TTC549 (cell line): Measurements from ENCODE around the gene CLASRP.
"Not testable (repeated sequence)": the region's sequence is repeated elsewhere in the genome, so short reads cannot be mapped to it uniquely, and the experiment has no call there.

ENCODE experiments used
- FAIRE-seq: peaks from 2 replicates; lab custom pipeline; 2012; peaks lifted over from hg19 to GRCh38; lab: Jason Lieb, UNC

The CLASRP gene

DNA sequence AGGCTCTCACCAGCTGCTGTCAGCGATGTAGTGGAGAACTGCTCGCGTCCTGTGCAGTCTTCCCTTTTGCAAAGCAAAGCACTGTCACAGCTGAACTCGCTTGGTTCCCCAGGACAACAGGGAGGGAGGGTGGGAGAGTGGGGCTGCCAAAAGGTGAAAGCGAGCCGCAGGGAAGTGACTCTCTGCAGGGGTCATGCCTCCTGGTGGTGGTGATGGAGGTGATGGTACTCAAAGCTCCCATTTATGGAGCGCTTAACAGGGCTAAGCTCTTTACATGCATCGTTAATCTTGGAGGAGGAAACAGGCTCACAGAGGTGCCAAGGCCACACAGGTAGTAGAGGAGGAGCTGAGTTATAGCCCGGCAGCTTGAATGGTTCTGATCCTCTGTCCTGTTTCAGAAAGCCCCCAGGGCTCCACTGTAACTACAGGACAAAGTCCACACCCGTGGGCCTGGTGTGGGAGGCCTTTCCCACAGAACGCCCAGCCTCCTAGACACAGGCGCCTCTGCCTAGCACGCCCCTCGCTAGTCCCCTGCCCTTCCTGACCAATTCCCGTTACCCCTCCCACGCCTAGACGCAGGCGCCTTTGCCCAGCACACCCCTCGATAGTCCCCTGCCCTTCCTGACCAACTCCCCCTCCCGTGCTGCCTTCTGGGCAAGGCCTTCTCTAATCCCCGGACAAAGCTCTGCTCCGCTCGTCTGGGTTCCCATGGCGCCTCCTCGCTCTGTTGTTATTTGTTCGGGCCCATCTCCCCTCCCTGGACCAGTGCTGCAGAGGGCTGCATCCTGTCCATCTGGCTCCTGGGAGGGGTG is 64.9 kb downstream of the CLASRP start:
- no peak for FAIRE-seq

DNA sequence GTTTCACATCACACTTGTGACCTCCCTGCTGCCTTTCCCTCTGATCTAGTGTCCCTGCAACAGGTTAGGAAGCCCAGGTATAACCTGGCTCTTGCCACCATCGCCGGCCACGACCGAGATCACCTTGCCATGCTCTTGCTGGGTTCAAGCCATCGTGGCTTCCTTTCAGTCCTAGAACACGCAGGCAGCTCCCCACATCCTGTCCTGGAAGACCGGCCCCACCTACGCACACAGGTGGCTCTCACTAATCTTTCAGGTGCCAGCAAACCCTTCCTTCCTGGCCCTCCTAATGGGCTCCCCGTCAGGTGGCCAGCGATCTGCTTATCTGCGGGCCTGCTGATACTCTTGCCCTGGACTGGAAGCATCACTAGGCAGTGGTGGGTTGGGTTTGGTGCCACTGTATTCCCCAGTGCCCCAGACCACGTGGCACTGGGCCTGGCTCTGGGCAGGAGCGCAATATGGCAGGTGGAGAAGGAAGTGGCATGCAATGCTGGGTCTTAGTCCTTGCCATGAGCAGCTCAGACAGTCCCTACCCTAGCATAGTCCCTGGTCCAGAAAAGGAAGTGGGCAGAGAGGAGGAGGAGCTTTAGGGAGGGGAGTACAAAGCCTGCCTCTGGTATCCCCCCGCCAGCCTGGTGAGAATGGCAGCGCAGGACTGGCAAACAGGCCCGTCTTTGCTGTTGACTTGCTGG is 66.0 kb downstream of the CLASRP start:
- no peak for FAIRE-seq

DNA sequence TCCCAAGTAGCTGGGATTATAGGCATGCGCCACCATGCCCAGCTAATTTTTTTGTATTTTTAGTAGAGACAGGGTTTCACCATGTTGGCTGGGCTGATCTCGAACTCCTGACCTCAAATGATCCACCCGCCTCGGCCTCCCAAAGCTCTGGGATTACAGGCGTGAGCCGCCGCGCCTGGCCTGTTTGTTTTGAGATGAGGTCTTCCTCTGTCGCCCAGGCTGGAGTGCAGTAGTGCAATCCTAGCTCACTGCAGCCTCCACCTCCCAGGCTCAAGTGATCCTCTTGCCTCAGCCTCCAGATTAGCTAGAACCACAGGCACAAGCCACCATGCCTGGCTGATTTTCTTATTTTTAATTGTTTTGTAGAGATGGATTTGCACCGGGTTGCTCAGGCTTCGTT is 67.5 kb downstream of the CLASRP start:
- not testable (repeated sequence) for FAIRE-seq

DNA sequence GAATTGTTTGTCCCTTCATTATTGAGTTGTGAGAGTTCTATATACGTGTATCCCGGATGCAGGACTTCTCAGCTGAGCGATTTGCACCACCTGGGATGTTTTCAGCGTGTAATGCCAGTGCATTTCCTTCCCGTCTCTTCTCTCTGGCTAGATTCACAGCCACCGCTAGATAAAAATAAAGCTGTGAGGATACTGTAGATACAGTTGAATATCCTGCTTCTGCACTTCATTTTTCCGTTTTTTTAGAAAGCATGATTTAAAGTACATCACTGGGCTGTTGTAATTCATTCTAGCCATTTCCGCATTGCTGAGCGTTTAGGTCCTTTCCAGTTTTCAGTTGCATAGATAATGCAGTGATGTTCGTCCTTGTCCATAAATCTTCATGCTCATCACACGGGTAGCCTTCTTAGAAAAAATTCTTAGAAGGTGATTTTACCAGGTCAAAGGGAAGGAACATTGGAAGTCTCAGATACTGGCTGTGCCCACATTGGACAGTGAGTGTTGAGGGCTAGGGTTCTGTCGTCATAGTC is 68.8 kb downstream of the CLASRP start:
- FAIRE-seq = no peak

DNA sequence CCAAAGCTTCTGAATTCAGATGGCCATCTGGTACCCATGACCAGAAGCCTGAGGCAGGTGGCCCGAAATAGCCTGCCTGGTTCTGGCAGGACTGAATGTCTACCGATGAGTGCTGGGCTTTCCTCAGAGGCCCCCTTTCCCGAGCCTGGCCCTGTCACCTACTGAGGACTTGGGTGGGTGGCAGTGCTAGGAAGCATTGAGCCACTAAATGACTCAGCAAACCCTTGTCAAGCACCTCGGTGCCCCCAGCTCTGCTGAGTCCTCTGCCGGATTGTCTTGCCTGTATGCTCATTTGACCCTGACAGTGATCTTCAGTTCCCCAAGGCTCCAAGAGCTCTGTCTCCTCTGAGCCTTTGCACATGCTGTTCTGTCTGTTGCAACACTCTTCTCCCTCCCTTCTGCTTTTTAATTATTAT is 72.0 kb downstream of the CLASRP start:
- no peak for FAIRE-seq

DNA sequence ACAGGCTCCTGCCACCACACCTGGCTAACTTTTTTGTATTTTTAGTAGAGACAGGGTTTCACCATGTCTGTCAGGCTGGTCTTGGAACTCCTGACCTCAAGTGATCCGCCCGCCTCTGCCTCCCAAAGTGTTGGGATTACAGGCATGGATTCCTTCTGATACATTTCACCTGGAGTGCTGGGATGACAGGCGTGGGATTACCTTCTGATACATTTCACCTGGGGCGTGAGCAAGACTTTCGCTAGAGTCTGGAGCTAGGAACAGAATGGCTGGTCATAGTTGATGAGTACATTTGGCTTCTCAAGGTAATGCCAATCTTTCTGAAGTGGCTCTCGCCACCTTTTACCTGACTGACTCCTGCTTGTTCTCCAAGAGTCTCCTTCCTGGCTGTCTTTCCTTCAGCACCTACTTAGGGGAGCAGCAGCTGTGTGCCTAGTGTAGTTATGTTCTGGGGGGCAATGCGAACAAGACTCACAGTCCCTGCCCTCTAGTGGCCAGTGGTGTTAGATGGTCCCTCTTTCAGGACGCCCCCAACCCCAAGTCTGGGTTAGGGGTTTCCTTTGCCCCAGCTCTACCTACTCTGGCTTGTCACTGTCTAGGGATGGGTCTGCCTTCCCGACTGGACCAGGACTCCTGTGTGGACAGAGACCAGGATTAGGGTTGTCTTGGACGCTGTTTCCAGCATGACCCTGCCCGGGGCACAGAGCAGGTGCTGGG is 73.4 kb downstream of the CLASRP start:
- FAIRE-seq = no peak

DNA sequence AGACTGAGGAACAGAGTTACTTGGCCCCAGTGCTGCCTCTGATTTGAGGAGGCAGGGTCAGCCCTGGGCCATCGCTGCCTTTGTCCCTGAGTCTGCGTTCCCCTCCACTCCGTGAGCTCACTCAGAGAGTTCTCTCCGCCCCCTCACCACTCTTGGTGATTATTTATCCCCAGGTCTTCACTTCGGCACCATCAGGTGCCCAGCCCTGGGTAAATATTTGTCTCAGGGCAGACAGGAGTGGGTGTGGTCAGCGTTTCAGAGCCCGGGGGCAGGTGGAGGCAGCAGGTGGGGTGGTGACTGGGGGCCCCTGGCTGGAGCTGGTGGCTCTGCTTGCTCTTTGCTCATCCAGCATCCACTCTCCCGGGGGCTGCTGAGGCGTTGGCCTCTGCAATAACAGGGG is 74.8 kb downstream of the CLASRP start:
- FAIRE-seq = no peak

DNA sequence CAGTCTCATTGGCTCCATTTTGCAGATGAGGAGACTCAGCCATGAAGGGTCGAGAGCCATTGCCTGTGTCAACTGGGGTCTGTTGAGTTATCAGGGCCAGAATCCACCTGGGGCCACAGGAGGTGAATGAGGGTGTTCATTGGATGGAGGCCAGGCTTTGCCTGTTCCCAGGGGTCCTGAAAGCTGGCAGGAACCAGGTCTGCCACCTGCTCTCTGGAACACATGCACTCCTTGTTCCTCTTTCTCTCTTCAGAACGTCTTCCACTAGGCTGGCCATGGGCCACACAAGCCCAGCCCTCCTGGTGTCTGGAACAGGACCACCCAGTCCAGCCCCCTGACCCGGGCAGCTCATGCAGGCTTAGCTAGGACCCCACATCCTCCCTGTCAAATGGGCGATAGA is 75.3 kb downstream of the CLASRP start:
- FAIRE-seq = no peak

DNA sequence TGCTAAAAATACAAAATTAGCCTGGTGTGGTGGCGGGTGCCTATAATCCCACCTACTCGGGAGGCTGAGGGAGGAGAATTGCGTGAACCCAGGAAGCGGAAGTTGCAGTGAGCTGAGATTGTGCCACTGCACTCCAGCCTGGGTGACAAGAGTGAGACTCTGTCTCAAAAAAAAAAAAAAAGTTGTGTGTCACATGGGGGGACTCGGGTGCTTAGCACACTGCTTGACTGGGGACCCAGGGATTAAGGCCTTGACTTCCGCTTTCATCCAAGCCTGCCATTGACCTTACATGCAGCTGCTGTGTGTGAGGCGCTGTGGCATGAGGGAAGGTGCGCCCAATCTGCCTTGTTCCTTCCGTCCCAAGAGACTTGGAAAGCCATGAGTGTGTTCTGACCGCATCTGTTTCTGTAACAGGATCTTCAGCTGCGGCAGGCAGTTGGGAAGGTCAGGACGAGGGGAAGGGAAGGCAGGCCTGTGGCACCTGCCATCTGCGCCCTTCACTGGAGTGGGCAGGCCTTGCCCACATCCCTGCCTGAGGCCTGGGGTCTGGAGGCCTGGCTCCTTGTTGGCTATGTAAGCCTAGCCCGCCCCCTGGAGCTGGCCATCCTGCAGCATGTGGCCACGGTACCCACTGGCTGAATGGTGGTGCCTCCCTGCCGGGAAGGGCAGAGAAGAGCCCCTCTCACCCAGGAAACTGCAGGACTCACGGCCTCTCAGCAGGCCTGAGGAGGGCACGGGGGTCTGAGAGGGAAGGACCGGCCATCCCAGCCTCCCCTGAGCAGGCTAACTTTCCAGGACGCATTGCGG is 77.2 kb downstream of the CLASRP start:
- FAIRE-seq = no peak

DNA sequence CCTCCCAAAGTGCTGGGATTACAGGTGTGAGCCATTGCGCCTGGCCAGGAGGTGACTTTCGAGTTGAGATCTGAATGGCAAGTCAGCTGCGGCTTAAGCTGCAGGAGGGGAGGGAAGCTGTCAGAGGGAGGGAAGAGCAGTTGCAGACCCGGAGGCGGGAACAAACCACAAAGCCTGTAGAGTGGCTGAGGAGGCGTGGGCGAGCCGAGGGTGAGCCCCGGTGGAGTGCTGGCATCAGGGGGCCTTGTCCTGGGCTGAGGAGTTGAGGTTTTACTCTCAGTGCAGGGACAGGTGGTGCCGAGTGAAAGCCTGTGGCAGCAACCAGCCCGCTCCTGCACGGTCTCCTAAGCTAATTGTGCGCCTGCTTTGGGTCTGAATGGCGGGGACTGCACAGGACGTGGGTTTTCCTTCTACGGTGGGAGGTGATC is 78.3 kb downstream of the CLASRP start:
- no peak for FAIRE-seq

DNA sequence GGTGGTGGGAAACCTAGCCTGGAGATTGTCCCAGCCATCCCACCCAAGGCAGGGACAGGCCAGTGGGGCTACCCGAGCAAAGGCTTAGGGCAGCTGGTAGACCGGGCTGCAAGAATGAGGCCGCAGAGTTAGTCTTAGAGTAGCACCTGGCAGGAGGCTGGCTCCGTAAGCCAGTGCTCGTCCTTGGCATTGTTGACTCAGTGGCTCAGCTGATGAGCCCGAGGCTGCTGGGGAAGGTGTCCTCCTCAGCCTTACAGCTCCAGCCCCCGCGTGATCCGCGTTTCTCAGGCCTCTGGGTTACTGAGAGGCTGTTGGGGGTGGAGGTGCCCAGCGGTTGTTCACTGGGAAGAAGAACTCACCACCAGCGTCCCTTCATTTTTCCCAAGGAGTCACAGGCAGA is 78.8 kb downstream of the CLASRP start:
- no peak for FAIRE-seq

DNA sequence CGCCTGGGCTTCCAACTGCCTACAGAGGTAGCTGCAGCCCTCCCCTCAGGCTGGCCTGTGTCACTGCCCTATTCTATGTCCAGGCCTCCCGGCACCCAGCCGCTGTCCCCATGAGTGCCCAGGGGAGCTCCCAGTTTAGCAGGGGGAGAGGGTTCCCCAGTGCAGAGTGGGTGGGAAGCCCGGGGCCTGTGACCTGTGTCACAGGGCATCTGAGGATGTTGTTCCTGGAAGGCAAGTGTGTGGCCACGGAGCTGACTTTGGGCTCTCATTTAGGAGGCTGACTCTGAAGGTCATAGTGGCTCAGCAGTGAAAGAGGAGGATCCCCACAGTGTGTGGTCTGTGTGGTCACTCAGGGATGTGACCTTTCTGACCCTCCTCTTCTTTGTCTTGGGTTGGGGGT is 79.3 kb downstream of the CLASRP start:
- FAIRE-seq = no peak

DNA sequence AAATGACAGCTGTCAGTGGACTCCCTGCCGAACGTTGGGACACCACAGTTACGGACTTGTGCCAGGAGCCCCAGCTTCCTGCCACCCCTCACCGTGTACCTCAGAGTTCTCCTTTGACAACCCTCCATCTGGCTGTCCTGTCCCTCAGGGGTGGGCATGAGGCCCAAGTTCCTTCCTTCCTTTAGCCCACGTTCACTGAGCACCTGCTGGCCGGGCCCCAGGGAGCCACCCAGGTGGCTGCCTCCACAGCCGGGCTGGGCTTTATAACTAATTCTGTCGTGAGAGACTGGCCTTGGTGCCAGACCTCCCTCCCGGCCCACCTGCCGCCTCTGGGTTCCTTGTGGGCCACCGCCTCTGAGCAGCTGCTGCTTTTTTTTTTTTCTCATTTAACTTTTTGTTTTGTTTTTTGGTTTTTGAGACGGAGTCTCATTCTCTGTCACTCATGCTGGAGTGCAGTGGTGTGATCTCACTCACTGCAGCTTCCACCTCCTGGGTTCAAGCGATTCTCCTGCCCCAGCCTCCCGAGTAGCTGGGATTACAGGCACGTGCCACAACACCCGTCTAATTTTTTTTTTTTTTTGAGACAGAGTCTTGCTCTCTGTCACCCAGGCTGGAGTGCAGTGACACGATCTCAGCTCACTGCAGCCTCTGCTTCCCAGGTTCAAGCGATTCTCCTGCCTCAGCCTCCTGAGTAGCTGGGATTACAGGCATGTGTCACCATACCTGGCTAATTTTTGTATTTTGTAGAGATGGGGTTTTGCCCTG is 79.9 kb downstream of the CLASRP start:
- not testable (repeated sequence) for FAIRE-seq

DNA sequence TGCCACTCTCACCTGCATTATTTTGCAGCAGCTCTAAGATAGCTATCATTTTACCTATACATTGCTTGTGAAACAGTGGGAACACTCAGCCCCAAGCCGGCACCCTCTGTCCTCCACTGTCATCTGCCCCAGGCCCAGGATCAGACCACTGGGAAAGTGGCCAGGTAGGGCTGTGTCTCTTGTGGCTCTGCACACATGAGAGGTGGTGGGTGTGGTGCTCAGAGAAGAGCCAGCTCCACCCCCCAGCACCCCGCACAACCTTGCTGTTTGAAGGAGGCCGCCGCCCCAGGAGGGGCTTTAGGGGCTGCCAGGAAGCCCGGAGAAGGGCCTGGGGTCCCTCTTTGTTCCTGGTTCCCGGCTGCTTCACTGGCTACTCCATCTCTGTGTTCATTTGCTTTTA is 80.7 kb downstream of the CLASRP start:
- no peak for FAIRE-seq
